ENCODE measurements around the gene CD40LG. TPM values are rescaled to one million over a fixed set of nuclear protein-coding genes. Genes with fewer than 3 reads are reported as not detected.

CD40LG gene
- total and polyA plus RNA-seq, 8 donors = 0.09 to 0.19 (median 0.11) TPM; not detected in 4

- Histone ChIP-seq H3K4me1 (no peaks in the 10 kb centered on the region), H3K27me3 (no peaks in the 10 kb centered on the region), H3K36me3 (no peaks in the 10 kb centered on the region), H3K4me3 (no peak overlapping the region), H3K27ac (no peak overlapping the region), H3K9me3 (no peaks in the 10 kb centered on the region)
- FAIRE-seq (no peak), DNase-seq (no peak), ATAC-seq (no peak)
- WGBS, 2 donors = 60 to 64% methylated on average over 5 of the region's 5 CpGs
- intact Hi-C loops (cut with DNase I) = no loop called here
- no peak for TF ChIP-seq CTCF (IDR thresholded peaks at IDR 0.05)
Measured at GRCh38 chrX:136658151-136658550, 10.2 kb downstream of the CD40LG start.

- H3K36me3 ChIP-seq = no peaks in the 10 kb centered on the region
- H3K4me1 ChIP-seq = no peaks in the 10 kb centered on the region
- no peak for ATAC-seq
- no peak overlapping the region for H3K4me3 ChIP-seq
- no peak for FAIRE-seq
- no peaks in the 10 kb centered on the region for H3K27me3 ChIP-seq
- 76 to 85% methylated on average over 9 of the region's 9 CpGs for whole genome bisulfite sequencing, 2 donors
- H3K27ac ChIP-seq = no peak overlapping the region
- TF ChIP-seq CTCF (IDR thresholded peaks at IDR 0.05) = no peak
- no peaks in the 10 kb centered on the region for H3K9me3 ChIP-seq
- no peak for DNase-seq
- intact Hi-C loops (cut with DNase I) = no loop called here
Measured at GRCh38 chrX:136659174-136659573, 11.2 kb downstream of the CD40LG start.

- intact Hi-C loops (cut with DNase I) = no loop called here
- Histone ChIP-seq H3K27me3 (no peaks in the 10 kb centered on the region), H3K9me3 (no peaks in the 10 kb centered on the region), H3K4me1 (no peaks in the 10 kb centered on the region), H3K27ac (no peak overlapping the region), H3K4me3 (no peak overlapping the region), H3K36me3 (no peaks in the 10 kb centered on the region)
- ATAC-seq (no peak), FAIRE-seq (no peak), DNase-seq (no peak)
- 54 to 69% methylated on average over 1 of the region's 1 CpG for WGBS, 2 donors
- no peak for TF ChIP-seq CTCF (IDR thresholded peaks at IDR 0.05)
Measured at GRCh38 chrX:136660896-136661295, 12.9 kb downstream of the CD40LG start.

GRCh38 chrX:136662104-136662503, 14.1 kb downstream of the CD40LG start:
- intact Hi-C loops (cut with DNase I) = no loop called here
- Histone ChIP-seq H3K36me3 (no peaks in the 10 kb centered on the region), H3K9me3 (no peaks in the 10 kb centered on the region), H3K4me1 (no peaks in the 10 kb centered on the region), H3K4me3 (no peak overlapping the region), H3K27ac (no peak overlapping the region), H3K27me3 (no peaks in the 10 kb centered on the region)
- DNase-seq (no peak), FAIRE-seq (no peak), ATAC-seq (no peak)
- TF ChIP-seq CTCF (IDR thresholded peaks at IDR 0.05) = no peak
- 29 to 49% methylated on average over 2 of the region's 2 CpGs for WGBS, 2 donors

GRCh38 chrX:136662976-136663375, 15.0 kb downstream of the CD40LG start:
- 70 to 95% methylated on average over 1 of the region's 1 CpG for WGBS, 2 donors
- Histone ChIP-seq H3K27me3 (no peaks in the 10 kb centered on the region), H3K9me3 (no peaks in the 10 kb centered on the region), H3K36me3 (no peaks in the 10 kb centered on the region), H3K4me1 (no peaks in the 10 kb centered on the region), H3K4me3 (no peak overlapping the region), H3K27ac (no peak overlapping the region)
- DNase-seq (no peak), ATAC-seq (no peak), FAIRE-seq (no peak)
- intact Hi-C loops (cut with DNase I) = no loop called here
- no peak for TF ChIP-seq CTCF (IDR thresholded peaks at IDR 0.05)
